Posterior vena cava (tissue), 2 donors: Measurements from ENCODE around the gene PPFIA3. TPM values are rescaled to one million over a fixed set of nuclear protein-coding genes. Genes with fewer than 3 reads are reported as not detected.
"Not testable (repeated sequence)": the region's sequence is repeated elsewhere in the genome, so short reads cannot be mapped to it uniquely, and the experiment has no call there.

Experiments used
- DNase-seq: peaks from one replicate; pipeline ENCODE4 v3.0.0-alpha.2; 2020; ENCODE audit warnings: low spot score
- intact Hi-C, 2 donors: fragments of 100-400 bp; cut with DNase I; formaldehyde crosslinking; loops; one replicate each; pipeline versions ENCODE4 v1.14.1 to v1.14.2; 2022 to 2023
- total RNA-seq, 2 donors: library from RNA; stranded (reverse); fragmentation: NEBNext Ultra II Directional; extraction: Animal tissue kit (Norgen Biotek cat#: 25700); gene quantifications; one replicate each; pipeline ENCODE4 v1.2.1, GENCODE V29; 2021
- donor health status: DM: yes; HTN: yes; CAD: no.
- donor health status: DM: yes; HTN: yes; CAD: no.

The PPFIA3 gene
- total RNA-seq, 2 donors from 2014 or later = 3.6 to 4.9 TPM

GRCh38 chr19:49141352-49141751 lies 22.0 kb downstream of the PPFIA3 start:
- intact Hi-C loops = loop anchor here in 1 of 2 donors (1.0 kb wide), 1 partner anchor 21 kb away; no protein-coding TSS in a partner anchor
- no peak for DNase-seq

GRCh38 chr19:49142866-49143335 lies 23.6 kb downstream of the PPFIA3 start:
- peak; percentile 94 for DNase-seq
- intact Hi-C loops = no loop called here

- intact Hi-C loops = no loop called here
- DNase-seq = peak; percentile 93
These were observed 26.4 kb downstream of the PPFIA3 start for GRCh38 chr19:49145573-49146407.

- DNase-seq, intact Hi-C loops: not testable (repeated sequence)
These were observed 27.0 kb downstream of the PPFIA3 start for GRCh38 chr19:49146408-49146770.

- intact Hi-C loops = no loop called here
- DNase-seq = no peak
These were observed 28.8 kb downstream of the PPFIA3 start for GRCh38 chr19:49148044-49148682.

- DNase-seq = peak; percentile 98
These were observed 29.7 kb downstream of the PPFIA3 start for GRCh38 chr19:49148784-49149651.

GRCh38 chr19:49149652-49150105 lies 30.3 kb downstream of the PPFIA3 start:
- peak; percentile 93 for DNase-seq

More at GRCh38 chr19:49148784-49149651, 29.7 kb downstream of the PPFIA3 start:
- intact Hi-C loops = no loop called here

GRCh38 chr19:49150106-49150943 lies 31.0 kb downstream of the PPFIA3 start:
- peak; percentile 92 for DNase-seq
- intact Hi-C loops = no loop called here

More at GRCh38 chr19:49149652-49150105, 30.3 kb downstream of the PPFIA3 start:
- intact Hi-C loops = no loop called here

- intact Hi-C loops = no loop called here
- DNase-seq = no peak
These were observed 31.6 kb downstream of the PPFIA3 start for GRCh38 chr19:49150944-49151243.

- no peak for DNase-seq
- intact Hi-C loops = no loop called here
These were observed 32.1 kb downstream of the PPFIA3 start for GRCh38 chr19:49151267-49152118.

GRCh38 chr19:49152119-49152550 lies 32.8 kb downstream of the PPFIA3 start:
- intact Hi-C loops = no loop called here
- no peak for DNase-seq

- no peak for DNase-seq
- intact Hi-C loops = no loop called here
These were observed 33.9 kb downstream of the PPFIA3 start for GRCh38 chr19:49153167-49153809.

GRCh38 chr19:49154279-49154678 lies 34.9 kb downstream of the PPFIA3 start:
- intact Hi-C loops = no loop called here
- no peak for DNase-seq

- DNase-seq = no peak
- intact Hi-C loops = no loop called here
These were observed 35.9 kb downstream of the PPFIA3 start, which contains the start of gene HRC for GRCh38 chr19:49155005-49155819. Gene HRC (minus strand): TSS chr19:49155396. CDS start chr19:49155237, 159 bp downstream.

- no peak for DNase-seq
- intact Hi-C loops = no loop called here
These were observed 36.5 kb downstream of the PPFIA3 start for GRCh38 chr19:49155820-49156346.
